ENCODE measurements around the gene HPS4.
"Not testable (repeated sequence)": the region's sequence is repeated elsewhere in the genome, so short reads cannot be mapped to it uniquely, and the experiment has no call there.

HPS4 gene

DNA sequence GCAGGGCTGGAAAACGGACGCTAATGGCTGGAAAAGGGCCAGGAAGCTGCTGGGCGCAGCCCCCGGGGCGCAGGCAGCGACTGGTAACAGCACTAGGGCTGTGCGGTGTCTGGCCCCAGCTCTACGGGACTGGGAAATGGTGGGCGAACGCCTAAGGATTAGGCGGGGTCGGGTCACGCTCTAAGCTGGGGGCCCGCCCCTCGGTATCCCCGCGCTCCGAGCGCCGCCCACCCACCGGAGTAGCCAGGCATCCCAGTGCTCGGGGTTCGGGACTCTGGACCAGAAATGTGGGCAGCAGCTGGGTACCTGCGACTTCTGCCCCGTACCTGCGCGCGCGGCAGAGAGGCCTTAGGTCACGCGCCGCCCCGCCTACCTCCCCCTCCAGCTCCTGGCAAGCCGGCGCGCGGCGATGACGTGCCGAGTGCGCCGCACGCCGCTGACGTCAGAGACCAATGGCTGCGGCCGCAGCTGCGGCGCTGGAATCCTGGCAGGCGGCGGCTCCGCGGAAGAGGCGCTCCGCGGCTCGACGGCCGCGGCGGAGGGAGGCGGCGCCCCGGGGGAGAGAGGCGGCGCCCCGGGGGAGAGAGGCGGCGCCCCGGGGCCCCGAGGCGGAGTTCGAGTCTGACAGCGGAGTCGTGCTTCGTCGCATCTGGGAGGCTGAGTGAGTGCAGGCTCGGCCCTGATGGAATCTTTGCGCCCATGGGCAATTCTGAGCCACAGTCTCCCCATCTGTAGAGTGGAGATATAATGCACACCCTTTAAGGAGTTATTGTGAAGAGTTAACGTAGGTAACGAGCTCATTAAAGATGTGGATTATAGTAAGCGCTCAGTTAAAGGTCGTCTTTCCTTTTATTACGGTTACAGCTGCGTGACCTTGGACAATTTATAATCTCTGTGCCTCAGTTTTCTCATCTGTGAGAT lies at the start of gene HPS4, which contains the start of gene SRRD:
Gene HPS4 (minus strand): TSS at position 345 of the 921 bp plus-strand sequence. CDS start 2,021 bp downstream, outside the sequence.
Gene SRRD (plus strand): TSS at position 439 of the 921 bp plus-strand sequence. CDS start 14 bp downstream, at position 453.
- DNase-seq (ENCODE audit: low spot score) = peak; percentile 92

DNA sequence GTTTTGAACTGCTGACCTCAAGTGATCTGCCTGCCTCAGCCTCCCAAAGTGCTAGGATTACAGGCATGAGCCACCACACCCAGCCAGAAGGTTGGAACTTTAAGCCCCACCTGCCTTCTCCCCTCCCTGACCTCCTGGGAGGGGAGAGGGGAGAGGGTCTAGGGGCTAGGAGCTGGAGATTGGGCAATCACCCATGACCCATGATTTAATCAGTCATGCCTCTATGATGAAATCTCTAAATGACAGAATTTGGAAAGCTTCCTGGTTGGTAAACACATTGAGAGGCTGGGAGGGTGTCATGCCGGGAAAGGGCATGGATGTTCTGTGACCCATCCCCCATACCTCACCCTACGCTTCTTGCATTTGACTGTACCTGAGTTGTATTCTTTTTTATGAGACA lies 45.8 kb upstream of the HPS4 start:
- DNase-seq (ENCODE audit: low spot score) = no peak

DNA sequence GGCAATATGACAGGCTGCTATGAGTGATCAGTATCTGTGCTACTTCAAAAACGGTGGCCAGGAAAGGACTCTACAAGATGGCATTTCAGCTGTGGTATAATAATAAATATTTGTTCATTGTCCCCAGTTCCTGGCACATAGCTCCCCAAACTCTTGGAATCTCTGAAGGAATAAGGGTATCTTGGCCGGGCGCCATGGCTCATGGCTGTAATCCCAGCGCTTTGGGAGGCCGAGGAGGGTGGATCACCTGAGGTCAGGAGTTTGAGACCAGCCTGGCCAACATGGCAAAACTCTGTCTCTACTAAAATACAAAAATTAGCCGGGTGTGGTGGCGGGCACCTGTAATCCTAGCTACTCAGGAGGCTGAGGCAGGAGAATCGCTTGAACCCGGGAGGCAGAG lies 44.9 kb upstream of the HPS4 start:
- DNase-seq (ENCODE audit: low spot score) = not testable (repeated sequence)

DNA sequence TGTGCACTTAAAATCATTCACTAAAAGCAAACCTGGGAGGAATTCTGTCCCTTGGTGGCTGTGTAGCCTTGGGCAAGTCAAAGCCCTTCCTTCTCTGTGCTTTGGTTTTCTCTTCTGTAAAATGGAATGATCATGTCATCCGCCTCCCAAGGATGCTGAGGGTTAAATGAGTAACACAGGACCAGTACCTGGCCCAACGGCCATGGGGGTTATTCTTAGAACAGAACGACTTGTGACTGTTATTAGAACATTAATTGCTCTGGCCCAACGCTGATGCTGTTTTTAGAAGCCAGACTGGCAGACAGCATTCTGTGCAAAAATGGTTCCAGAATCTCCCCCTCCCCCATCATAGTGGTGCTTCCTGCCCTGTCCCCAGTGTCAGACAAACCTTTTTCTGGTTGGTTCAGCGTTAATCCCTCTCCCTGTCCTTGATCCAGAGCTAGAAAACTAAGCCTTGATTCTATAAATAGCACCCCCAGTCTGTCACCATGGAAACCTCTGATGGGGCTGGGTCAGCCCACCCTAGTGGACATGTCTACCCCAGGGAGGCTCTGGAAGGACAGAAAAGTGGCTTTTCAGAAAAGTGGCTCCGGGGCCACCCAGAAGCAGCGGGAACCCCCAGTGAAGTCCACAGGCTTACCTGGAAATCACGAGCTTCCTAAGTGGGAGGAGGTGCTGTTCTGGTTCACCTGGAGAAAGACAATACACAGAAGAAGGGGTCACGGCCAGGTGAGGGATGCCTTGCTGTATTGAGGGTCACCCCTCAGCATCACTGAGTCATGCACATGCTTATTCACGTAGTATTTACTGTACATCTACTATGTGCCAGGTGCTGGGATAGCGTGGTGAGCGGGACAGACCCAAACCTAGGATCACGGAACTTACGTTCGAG lies 44.2 kb upstream of the HPS4 start:
- DNase-seq (ENCODE audit: low spot score) = no peak

DNA sequence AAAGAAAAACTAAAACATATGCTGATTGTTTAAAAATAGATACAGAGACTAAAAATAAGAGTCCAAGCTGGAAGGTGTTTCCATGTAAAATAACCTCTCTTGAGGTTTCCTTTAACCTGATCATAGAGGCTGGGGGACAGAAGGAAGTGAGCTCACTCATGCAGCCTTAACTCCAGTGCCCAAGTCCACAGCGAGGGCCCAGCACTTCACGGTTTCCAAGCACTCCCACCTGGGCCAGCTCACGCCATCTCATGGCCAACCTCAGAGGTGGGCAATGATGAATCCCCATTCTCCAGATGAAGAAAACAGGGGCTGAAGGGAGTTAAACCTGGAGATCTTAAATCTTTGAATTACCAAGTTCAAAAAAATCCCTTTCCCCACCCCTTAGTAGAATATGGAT lies 43.6 kb upstream of the HPS4 start:
- no peak for DNase-seq (ENCODE audit: low spot score)

DNA sequence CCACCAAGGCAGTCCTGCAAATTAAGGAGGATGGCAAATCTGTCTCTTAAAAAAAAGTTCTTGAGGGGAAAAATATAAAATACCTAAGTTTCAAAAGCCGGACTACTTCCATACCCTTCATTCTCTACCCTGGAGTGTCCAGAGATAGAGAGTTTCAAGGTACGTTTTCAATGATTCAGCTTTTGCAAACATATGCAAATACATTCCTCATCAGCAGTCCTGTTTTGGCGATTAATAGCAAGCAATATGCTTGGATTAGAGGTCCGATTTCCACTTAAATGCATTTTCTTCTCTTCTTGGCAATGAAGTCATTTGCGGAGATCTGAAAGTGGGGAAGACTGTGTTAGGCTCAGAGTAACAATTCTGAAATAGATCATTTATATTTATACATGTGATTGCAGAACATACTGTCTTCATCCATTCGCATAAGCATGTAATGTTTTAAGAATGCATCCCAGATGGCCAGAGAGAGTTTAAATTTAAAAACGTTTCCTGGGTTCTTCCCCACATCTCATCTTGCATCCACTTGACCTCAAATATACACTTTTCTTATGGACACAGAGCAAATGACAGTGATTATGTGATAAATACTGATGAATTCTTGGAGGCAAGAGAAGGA lies 42.5 kb upstream of the HPS4 start:
- DNase-seq (ENCODE audit: low spot score) = no peak

DNA sequence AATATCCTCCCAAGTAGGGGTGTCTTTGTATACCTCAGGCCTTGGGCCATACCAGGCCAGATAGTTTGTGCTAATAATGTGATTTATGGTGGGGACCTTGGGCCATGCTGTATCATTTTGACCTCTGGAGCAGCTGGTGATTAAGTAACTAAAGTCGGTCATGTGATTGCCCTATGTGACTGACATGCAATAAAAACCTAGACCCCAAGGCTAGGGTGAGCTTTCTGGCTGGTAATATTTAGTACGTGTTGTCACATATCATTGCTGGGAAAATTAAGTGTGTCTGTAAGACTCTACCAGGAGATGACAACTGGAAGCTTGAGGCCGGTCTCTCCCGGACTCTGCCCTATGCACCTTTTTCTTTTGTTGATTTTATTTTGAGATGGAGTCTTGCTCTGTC lies 41.3 kb upstream of the HPS4 start:
- no peak for DNase-seq (ENCODE audit: low spot score)

DNA sequence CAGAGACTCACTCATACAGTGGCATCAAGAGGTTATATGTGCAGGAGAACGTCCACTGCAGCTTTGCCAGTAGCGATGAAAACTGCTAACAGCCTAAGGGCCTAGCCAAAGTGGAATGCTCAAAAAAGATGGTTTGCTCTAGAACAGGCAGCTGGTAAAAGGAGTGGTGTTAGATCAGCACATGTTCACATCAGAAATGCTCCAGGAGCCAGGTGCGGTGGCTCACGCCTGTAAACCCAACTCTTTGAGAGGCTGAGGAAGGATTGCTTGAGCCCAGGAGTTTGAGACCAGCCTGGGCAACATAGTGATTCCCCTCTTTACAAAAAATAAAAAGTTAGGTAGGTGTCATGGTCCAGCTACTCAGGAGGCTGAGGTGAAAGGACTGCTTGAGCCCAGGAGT lies 39.0 kb upstream of the HPS4 start:
- no peak for DNase-seq (ENCODE audit: low spot score)

DNA sequence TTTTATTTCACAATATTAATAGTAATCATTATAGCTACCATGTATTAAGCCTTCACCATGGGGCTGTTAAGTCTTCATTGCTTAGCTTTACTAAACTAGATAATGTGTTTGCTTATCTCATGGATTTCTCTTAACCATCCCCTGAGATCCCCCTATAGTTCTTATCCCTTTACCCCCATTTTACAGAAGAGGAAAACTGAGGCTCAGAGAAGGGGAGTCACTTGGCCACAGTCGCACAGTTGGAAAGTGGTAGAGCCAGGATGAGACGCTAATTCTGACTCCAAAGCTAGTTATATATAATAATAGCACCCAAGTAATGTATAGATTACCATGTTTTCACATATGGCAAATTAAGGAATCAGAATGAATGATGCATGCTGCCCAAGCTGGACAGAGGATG lies 38.4 kb upstream of the HPS4 start:
- no peak for DNase-seq (ENCODE audit: low spot score)

DNA sequence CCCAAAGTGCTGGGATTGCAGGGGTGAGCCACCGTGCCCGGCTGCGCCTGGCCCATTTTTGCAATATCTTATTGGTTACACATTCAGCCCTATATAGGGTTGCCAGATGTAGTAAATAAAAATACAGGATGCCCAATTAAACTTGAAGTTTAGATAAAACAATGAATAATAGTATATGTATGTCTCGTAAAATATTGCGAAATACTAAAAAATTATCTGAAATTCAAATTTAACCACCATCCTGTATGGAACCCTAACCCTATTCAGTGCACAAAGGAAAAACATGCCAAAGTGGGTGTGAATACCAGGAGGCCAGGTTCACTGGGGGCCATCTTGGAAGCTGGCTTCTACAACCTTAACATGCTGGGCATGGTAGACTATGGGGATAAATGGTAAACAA lies 33.8 kb upstream of the HPS4 start:
- no peak for DNase-seq (ENCODE audit: low spot score)

DNA sequence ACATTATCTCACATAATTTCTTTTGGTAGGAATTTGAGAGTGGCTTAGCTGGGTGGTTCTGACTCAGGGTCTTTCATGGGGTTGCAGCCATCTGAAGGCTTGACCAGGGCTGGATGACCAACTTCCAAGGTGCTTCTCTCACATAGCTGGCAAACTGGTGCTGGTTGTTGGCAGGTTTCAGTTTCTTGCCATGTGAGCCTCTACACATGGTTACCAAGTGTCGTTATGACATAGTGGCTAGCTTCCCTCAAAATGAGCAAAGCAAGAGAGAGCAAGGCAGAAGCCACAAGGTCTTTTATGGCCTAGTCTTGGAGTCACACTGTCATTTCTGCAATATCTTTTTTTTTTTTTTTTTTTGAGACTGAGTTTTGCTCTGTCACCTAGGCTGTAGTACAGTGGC lies 32.9 kb upstream of the HPS4 start:
- no peak for DNase-seq (ENCODE audit: low spot score)

DNA sequence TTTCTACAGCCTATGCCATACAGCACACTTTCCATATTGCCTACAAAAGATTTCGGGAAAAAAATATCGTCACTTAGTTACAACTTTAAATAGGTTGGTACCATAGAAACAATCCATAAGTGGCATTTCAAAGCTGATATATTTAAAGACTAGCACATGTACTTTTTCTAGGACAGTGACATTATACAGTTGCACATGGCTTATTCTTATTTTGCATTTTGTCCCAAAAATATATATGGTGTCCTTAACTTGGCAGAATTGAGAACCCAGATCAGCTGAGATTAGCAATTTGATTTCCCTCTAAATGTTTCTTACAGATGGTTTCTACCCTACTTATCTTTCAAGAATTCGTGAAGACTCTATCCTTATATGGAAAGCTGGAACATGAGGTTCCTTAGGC lies 32.3 kb upstream of the HPS4 start:
- DNase-seq (ENCODE audit: low spot score) = no peak

DNA sequence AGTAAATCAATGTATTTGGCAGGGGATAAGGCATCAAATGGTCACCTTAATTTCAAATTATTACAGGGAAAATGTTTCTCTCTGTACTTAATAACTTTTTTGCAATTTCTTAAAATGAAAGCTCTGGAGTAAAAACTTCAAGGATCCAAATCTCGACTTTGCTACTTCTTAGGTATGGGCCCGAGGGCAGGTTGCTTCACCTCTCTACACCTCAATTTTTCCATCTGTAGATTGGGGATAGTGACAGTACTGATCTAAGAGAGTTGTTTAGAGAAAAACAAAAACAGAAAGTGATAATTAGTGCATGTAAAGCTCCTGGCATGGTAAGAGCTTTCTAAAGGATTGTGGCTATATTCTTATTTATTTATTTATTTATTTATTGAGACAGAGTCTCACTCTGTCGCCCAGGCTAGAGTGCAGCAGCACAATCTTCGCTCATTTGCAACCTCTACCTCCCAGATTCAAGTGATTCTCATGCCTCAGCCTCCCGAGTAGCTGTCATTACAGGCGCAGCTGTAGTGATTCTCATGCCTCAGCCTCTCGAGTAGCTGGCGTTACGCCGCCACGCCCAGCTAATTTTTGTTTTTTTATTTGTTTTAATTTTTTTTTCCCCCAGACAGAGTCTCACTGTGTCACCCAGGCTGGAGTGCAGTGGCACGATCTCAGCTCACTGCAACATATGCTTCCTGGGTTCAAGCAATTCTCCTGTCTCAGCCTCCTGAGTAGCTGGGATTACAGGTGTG lies 31.0 kb upstream of the HPS4 start:
- DNase-seq (ENCODE audit: low spot score) = no peak

DNA sequence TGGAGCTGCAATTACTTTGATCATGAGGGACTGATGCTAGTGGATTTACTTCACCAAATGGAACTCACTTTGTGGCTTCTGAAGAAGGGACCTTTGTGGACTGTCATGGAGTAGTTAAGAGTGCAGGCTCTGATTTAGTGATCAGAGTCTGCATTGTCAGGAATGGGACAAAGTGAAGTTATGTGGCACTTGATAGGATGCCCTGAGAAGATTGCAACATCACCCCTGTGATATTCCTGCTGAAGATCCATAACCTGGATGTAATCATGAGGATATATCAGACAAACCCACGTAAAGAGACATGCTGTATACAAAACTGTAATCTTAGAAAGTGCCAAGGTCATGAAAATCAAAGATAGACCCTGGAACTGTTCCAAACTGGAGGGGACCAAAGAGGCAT lies 30.3 kb upstream of the HPS4 start:
- DNase-seq (ENCODE audit: low spot score) = no peak

DNA sequence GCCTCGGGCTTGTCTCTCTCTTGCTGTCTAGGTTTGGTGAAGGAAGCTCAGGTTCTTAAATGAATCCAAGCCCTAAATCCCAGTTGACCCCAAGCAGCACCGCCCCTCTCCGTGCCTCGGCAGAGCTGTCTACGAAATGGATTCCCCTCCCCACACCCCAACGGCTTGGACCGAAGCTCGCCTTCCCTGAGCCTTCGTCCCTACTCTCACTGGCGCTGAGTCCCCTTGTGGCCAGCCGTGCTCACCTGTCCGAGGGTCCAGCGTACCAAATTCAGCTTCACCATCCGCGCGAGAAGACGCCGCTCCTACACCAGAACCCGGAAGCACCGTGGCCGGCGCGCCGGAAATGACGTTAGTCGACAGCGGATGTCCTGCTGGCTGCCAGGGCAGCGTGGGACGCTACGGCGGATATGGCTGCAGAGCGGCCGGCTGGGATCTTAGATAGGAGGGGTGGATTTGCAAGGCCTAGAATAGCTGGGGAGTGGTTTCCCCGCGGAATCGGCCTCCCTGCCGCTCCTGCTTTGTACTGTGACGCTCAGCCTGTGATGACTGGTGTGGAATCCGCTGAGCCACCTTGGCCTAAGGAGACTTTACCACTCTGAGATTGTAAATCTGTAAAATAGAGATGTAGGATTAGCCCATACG lies 28.7 kb upstream of the HPS4 start, which contains the start of gene TFIP11:
Gene TFIP11 (minus strand): TSS at position 325 of the 645 bp plus-strand sequence. CDS start 2,201 bp downstream, outside the sequence.
- DNase-seq (ENCODE audit: low spot score) = peak; percentile 91

DNA sequence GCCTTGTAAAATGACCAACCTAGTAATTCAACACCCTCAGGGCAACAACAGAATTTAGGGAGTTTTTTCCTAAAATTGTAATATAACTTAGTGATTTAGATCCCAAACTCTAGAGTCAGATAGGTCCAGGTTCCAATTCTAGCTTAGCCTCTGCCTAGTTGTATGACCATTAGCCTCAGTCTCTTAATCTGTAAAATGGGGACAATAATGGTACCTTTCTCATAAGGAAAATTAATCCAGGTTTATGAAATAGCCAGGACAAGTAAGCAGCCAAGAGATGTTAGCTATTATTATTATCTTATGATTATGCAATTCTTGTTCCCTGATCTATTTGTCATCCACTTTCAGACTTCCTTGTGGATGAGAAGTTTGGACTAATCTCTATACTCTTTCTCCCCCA lies 24.6 kb upstream of the HPS4 start:
- no peak for DNase-seq (ENCODE audit: low spot score)

DNA sequence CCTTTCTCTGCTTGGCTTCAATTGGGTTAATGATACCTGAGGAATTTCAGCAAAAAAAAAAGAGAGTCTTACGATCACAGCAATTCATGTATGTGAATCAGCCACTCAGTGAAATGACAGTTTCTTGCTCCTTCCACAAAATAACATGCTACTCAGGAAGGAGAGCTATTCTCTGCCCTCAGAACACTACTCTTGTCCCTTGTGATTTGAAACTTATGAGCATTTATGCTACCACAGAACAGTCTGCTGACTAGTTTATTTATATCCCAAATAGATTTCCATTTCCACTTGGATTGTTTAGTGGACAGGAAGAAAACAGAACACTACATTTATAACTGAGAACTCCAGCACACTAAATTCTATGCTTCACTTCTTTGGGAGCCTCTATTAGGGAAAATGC lies 20.2 kb upstream of the HPS4 start:
- no peak for DNase-seq (ENCODE audit: low spot score)

DNA sequence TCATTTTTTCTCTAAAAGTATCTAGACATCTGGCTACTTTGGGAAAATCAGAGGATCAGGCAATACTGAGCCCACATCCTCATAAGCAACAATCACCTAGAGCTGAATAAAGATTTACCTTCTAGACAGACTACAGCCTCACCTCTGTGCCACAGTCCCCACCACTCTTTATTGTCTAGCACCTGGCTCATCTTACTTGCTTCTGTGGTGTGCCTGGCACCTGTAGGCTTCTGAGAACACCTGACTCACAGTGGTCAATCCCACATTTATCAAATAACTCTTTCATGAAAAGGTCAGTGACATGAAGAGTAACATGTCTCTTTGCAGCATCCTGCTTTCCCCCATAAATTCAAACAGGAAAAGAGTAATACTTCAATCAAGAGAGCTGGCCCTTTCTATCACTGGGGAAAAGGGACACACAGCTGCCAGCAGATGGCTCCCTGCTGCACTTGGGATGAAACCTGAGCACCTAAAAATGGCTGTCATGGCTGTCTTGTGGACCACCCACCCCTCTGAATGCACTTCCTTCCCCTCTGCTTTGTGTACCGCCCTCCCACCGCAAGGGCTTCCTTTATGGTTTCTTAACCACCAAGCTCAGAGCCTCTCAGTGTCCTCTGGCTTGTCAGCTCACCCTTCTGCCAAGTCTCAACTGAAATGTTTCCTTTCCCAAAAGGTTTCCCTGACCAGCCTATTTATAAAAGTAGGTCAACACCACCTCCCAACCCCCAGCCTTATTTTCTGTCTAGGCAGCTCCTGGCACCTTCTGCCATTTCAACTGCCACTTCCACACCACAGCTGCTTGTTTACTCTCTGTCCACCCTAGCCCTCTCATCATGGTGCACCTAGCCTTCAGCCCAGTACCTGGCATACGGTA lies 19.3 kb upstream of the HPS4 start:
- no peak for DNase-seq (ENCODE audit: low spot score)

DNA sequence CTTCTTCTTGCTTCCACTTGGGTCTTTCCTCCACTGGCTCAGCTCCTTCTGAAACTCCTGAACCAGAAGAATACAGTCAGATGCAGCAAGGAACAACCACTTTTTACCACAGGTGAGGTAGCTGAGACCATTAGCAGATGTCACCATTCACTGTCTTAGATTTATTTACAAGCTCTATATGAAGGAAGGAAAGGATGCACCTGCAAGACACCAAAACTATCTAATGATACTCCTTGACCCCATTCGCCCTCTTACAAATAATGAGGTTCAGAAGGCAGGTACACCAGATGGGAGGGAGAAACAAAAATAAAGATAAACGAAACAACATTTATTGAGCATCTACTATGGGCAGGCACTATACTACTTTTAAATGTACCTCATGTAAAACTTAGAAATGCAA lies 18.4 kb upstream of the HPS4 start:
- DNase-seq (ENCODE audit: low spot score) = no peak

DNA sequence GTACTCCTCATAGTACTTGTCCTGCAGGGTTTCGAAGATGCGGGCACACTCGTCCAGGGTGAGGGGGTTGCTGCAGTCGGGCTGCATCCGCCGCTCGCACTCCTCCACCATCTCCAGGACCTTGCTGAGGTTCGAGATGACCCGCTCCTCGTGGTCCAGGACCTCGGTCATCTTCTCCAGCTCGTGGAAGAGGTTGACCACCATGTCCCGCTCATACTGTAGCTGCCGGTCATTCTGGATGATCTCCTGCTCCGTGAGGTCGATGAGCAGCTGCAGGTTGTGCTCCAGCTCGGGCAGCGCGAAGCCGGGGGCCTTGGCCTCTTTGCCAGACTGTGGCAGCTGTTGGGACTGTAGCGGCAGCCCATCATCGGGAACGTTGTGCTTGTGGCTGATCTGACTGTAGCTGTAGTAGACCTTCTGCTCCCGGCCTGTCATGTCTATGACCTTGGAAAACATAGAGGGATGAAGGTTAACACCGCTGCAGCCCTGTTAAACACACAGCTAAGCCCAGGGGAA lies 15.7 kb upstream of the HPS4 start:
- DNase-seq (ENCODE audit: low spot score) = no peak
